Hematopoietic multipotent progenitor cell treated with erythropoietin and hydrocortisone succinate and interleukin-3 and kit ligand, for 15 days (in vitro differentiated cells): ENCODE measurements around the gene GNG4.
"Not testable (repeated sequence)": the region's sequence is repeated elsewhere in the genome, so short reads cannot be mapped to it uniquely, and the experiment has no call there.

Source experiments
- DNase-seq: peaks from one replicate; pipeline ENCODE4 v3.0.0-alpha.2; 2015; ENCODE audit warnings: low spot score

GNG4 gene

GRCh38 chr1:235625831-235626230 is 23.8 kb downstream of the GNG4 start:
- DNase-seq: no peak

DNA sequence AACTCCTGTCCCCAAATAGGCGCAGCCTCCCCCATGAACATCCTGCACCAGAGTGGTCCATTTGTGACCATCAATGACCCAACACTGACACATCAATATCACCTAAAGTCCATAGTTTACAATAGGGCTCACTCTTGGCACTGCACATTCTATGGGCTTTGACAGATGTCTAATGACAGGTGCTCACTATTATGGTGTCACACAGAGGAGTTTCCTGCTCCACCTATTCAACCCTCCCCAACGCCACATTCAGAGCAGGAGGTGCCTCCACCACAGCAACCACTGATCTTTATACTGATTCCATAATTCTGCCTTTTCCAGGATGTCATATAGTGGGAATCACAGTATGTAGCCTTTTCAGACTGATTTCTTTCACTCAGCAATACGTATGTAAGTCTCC is 24.2 kb downstream of the GNG4 start:
- no peak for DNase-seq

DNA sequence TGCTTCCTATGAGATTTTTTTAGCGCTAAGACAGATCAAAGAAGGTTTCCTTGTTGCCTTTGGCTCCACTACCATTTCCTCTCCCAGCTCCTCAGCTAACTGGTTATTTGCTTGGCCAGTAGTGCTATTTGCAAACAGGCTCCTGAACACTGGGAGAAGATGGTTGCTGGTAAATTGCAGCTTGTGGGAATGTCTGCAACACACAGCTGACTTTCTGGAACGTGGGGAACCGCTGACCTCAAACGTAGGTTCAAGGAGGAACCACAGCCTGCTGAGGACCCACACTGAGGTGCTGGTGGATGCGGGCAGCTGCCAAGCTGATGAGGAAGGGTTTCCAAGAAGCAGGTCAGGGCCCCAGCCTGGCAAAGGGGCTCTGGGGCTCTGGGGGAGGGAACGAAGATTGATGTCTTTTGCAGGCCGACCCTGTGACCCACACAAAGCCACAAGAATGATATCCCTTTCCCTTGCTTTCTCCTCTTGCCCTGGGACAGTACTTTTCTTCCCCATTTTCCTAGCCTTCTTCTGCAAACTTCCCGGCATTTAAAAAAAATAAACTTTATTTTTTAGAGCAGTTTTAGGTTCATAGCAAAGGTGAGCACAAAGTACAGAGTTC is 24.8 kb downstream of the GNG4 start:
- no peak for DNase-seq

DNA sequence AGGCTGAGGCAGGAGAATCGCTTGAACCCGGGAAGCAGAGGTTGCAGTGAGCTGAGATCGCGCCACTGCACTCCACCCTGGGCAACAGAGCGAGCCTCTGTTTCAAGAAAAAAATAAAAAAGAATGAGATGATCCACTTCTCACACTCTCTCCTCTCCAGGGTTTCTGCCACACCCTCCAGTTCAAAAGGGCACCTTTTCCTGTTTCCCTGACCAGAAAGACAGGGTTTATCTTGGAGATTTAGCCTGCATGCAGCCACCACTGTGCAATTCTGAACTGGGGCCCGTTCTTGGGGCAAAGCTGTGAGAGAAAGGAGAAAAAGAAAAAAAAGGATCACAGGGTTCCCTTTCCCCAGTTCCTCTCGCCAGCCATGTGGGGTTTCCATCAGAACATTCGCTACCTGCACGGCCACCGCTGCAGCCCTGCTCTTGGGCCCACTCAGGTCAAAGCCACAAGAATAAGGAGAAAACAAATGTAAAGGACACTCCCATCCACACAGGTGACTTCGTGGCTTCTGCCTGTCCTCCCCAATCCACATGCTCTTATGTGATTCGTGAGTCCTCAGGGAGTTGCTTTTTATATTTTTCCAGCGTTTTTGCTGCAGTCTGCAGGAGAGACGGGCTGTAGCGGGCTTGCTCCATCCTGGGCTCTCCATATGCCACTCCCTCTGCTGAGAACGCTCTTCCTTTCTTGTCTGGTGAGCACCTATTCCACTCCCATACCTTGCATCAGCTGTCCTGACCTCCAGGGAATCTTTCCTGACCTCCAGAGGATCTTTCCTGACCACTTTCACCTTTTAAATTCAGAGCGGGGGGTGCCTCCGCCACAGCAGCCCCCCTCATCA is 26.4 kb downstream of the GNG4 start:
- no peak for DNase-seq

GRCh38 chr1:235619149-235619548 is 30.4 kb downstream of the GNG4 start:
- not testable (repeated sequence) for DNase-seq

DNA sequence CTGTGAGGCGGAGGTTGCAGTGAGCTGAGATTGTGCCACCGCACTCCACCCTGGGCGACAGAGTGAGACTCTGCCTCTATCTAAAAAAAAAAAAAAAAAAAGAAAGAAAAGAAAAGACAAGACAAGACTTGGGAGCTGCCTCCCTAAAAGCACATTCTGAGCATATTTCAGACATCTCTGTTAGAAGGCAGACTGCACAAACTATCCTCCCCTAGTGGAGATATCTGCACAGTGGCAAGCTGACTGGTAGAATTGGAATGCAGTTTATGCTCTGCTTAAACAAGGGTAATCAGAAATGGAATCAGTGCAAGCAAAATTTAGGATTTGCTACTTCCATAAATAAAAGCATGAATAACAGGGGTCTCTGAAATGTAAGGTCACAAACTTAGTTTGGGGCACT is 31.8 kb downstream of the GNG4 start:
- DNase-seq: no peak

GRCh38 chr1:235617140-235617539 is 32.4 kb downstream of the GNG4 start:
- DNase-seq: no peak

GRCh38 chr1:235614442-235614954 is 35.1 kb downstream of the GNG4 start:
- DNase-seq: no peak

DNA sequence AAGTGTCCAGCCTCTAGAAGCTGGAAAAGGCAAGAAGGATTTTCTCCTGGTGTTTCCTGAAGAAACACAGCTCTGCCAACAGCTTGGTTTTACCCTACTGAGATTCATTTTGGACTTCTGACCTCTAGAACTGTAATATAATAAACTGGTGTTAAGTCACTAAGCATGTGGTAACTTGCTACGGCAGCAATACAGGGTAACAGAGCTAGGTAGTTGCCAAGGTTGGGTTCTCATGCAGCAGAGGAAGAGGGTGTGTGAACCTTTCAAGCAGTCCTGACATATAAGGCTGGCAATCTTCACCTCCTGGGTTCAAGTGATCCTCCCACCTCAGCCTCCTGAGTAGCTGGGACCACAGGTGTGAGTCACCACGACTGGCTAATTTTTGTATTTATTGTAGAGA is 36.0 kb downstream of the GNG4 start:
- no peak for DNase-seq

- no peak for DNase-seq
Measured at GRCh38 chr1:235612761-235613160, 36.8 kb downstream of the GNG4 start.

DNA sequence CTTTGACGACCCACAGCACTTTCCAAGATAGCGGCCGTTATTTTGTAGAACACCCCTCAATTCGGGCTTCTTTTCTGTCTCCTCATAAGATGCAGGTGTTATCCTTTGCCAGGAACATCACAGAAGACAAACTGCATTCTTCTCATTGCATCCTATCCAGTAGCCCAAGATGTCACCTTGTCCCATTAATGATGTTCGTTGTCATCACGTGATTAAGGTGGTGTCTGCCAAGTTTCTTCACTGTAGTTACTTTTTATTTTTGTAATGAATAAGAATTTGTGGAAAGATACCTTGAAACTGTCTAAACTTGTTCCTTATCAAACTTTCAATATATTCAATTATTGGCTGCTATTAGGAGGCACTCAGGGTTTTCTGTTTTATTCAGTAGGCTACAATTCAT is 39.4 kb downstream of the GNG4 start:
- no peak for DNase-seq

DNA sequence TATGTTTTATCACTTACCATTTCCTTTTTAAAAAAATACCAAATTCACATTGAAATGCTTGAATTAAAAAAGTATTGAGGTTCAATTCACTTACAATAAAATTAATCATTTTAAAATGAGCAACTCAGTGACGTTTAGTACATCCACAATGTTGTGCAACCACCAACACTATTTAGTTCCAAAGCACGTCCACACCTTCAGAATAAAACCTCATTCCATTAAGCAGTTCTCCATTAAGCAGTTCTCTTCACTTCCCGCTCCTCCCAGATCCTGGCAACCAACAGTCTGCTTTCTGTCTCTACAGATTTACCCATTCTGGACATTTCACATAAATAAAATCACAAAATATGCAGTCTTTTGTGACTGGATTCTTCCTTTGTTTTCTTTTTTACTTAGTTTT is 41.3 kb downstream of the GNG4 start:
- no peak for DNase-seq

DNA sequence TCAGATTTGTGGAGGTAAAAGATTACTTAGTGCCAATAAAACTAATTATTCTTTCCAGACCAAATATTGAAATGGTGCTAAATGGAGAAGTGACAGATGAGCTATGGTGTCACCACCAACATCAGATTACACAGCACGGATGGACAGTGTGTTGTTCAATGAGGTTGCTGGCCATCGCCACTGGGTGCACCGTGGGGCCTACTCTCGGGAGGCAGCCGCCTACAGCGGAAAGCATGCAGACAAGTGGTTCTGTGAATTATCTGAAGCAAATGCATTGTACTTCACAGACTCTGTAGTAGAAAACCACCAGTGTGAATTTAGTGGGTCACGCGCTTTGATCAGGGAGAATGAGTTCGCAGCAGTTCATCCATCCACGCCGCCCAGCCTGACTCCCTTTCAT is 42.3 kb downstream of the GNG4 start:
- DNase-seq: no peak

- DNase-seq: no peak
Measured at GRCh38 chr1:235601104-235601503, 48.5 kb downstream of the GNG4 start.

DNA sequence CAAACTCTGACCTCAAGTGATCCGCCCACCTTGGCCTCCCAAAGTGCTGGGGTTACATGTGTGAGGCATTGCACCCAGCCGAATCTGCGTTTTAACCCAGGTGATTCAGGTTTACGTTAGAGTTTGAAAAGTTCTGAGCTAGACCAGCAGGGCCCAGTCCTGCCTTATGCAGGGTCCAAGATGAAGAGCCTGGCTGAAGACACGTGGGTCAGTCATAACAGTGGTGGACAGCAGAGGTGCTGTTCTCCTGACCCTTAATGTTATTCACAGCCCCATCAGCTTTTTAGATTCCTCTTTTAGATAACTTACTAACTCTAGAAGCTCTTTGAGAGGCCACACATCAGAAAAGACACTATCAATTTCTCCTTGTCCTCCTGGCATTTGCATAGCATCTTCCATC is 50.0 kb downstream of the GNG4 start:
- no peak for DNase-seq

- no peak for DNase-seq
Measured at GRCh38 chr1:235597867-235598553, 51.6 kb downstream of the GNG4 start.

DNA sequence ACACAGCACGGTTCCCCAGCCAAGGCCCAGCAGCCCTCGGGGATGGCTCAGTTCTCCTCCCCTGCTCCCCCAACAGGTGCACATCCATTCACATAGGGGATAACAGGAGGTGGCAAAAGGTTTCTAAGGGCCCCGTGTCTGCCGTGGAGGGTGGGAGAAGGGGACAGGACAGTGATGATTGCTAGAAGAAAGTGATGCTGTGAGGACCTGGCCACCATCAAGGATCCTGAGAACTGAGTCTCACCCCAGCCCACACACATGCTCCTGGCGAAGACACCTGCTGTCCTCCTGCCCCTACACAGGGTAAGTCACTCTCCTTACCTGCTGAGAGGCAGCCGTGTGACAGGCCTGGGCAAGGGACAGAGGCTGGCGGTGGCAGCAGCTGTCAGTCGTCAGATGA is 54.5 kb downstream of the GNG4 start:
- DNase-seq: no peak

- DNase-seq: not testable (repeated sequence)
Measured at GRCh38 chr1:235594281-235594895, 55.2 kb downstream of the GNG4 start.

- no peak for DNase-seq
Measured at GRCh38 chr1:235588916-235589515, 60.6 kb downstream of the GNG4 start.

- no peak for DNase-seq
Measured at GRCh38 chr1:235588156-235588555, 61.4 kb downstream of the GNG4 start.

DNA sequence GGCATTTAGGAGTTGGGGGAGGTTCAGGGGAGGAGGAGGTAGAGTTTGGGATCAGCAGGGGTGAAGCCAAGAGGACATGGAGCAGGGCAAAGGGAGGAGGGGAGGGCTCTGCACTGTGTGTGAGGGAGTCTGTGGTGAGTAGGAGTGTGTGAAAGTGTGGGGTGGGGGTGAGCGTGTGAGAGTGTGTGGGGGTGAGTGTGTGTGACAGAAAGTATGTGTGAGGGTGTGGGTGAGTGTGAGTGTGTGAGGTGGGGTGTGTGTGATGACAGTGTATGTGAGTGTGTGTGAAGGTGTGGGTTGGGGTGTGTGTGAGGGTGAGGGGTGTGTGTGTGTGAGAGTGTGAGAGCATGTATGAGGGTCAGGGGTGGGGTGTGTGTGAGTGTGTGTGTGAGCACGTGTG is 62.6 kb downstream of the GNG4 start:
- DNase-seq: no peak

GRCh38 chr1:235586413-235586812 is 63.2 kb downstream of the GNG4 start:
- DNase-seq: no peak
